Heart left ventricle (tissue), 16 donors: ENCODE results near the gene ERVW-1. TPM values are rescaled to one million over a fixed set of nuclear protein-coding genes. Genes with fewer than 3 reads are reported as not detected.

Experiments
- ATAC-seq, 4 donors: fragments of 200-7000 bp; cut with Tn5 transposase; one replicate each; pipeline ENCODE4 v1.9.1; 2020 to 2022; ENCODE audit warnings: moderate library complexity in 4 of 4, mild to moderate bottlenecking in 3 of 4, moderate number of reproducible peaks in 1 of 4
- DNase-seq, 5 donors: peaks; one replicate each; pipeline ENCODE4 v3.0.0-alpha.2; 2020
- H3K27ac ChIP-seq, 12 donors: fragments of 200-600 bp; sonication (generic) in 4 of 12; one replicate each; pipeline versions ENCODE4 v1.5.0 to v1.8.0; 2016 to 2022; ENCODE audit warnings: mild to moderate bottlenecking in 2 of 12
- H3K27me3 ChIP-seq, 9 donors: fragments of 200-600 bp; sonication (generic) in 2 of 9; one replicate each; pipeline versions ENCODE4 v1.5.1 to v1.8.0; 2016 to 2022; ENCODE audit warnings: mild to moderate bottlenecking in 3 of 9
- H3K36me3 ChIP-seq, 9 donors: fragments of 200-600 bp; sonication (generic) in 2 of 9; one replicate each; pipeline versions ENCODE4 v1.5.0 to v1.8.0; 2018 to 2022; ENCODE audit warnings: mild to moderate bottlenecking in 2 of 9
- H3K4me1 ChIP-seq, 12 donors: fragments of 200-600 bp; sonication (generic) in 4 of 12; one replicate each; pipeline versions ENCODE4 v1.5.0 to v1.8.0; 2016 to 2022; ENCODE audit warnings: mild to moderate bottlenecking in 3 of 12
- H3K4me3 ChIP-seq, 12 donors: fragments of 200-600 bp; sonication (generic) in 4 of 12; one replicate each; pipeline versions ENCODE4 v1.5.0 to v1.8.0; 2017 to 2022; ENCODE audit warnings: mild to moderate bottlenecking in 9 of 12, moderate library complexity in 4 of 12
- H3K9me3 ChIP-seq, 12 donors: fragments of 200-600 bp; sonication (generic) in 4 of 12; one replicate each; pipeline versions ENCODE4 v1.5.0 to v1.8.0; 2016 to 2022; ENCODE audit warnings: mild to moderate bottlenecking in 1 of 12
- CTCF ChIP-seq, 12 donors: fragments of 200-600 bp; sonication (generic) in 4 of 12; IDR thresholded peaks; one replicate each; pipeline versions ENCODE4 v1.5.0 to v1.8.0; 2018 to 2022; ENCODE audit warnings: antibody characterized with exemption in 12 of 12, mild to moderate bottlenecking in 5 of 12
- POLR2A ChIP-seq, 2 donors: fragments of 450-650 bp; IDR thresholded peaks; one replicate each; pipeline ENCODE4 v1.6.1; 2017; ENCODE audit warnings: antibody characterized with exemption in 2 of 2, mild to moderate bottlenecking in 2 of 2, moderate library complexity in 2 of 2
- WGBS, 4 donors: extraction: QIAGEN DNeasy Blood & Tissue Kit in 2 of 4; methylation state at CpG; one replicate each; pipeline versions ENCODE4 v1.1.5 to v1.1.7; 2013 to 2018; 5-methylcytosine and 5-hydroxymethylcytosine counted together
- intact Hi-C, 10 donors: fragments of 100-400 bp; cut with DNase I; formaldehyde crosslinking; loops; one replicate each; pipeline versions ENCODE4 v1.11.1 to v1.14.2; 2022
- polyA plus RNA-seq, 2 donors: library from polyadenylated mRNA; stranded (reverse); fragments of 200-250 nt; gene quantifications; one replicate each; pipeline ENCODE4 v1.2.3, GENCODE V29; 2013
- total RNA-seq, 9 donors: library from RNA; depleted of rRNA in 2 of 9; stranded (reverse); fragments of >200 nt in 2 of 9; fragmentation: NEBNext Ultra II Directional in 3 of 9; extraction: Animal tissue kit (Norgen Biotek cat#: 25700) in 3 of 9; gene quantifications; one replicate each; pipeline versions ENCODE4 v1.1.0 to v1.2.4, GENCODE V29; 2016 to 2023
- donor health status: ischemic (EF 13 %, LVEDD 7.1; RV severe dilation, severe dysfunction).
- donor health status: healthy with polysubstance abuse.
- donor health status: DM: no; HTN: yes; CAD: no.
- donor health status: DM: no; HTN: no; CAD: no.
- donor health status: ischemic (EF 25% LVEDD 6.9; RV normal size, moderate dysfunction).
- donor health status: ischemic (EF 25% LVEDD 5.7; RV mildly dilated, moderate dysfunction).
- donor health status: healthy.
- donor health status: DM: yes; HTN: yes; CAD: no.
- donor health status: ischemic (EF 35%, LVEDD 5.7; RV mildly dilated, moderate dysfunction).
- donor health status: nonischemic (EF 11% LVEDD 7.7; RV severe dilation, severe dysfunction).
- donor health status: DM: yes; HTN: yes; CAD: no.
- donor health status: PGD.
- donor health status: ischemic (EF 29% LVEDD 5.4; RV normal size, mild dysfunction).
- donor health status: nonischemic (EF 23%, LVEDD 6.1; RV moderate dilation, normal function).

Gene ERVW-1
- total and polyA plus RNA-seq, 11 donors: 0.15 to 0.27 TPM; not detected in 9

GRCh38 chr7:92422926-92423325 lies 54.8 kb downstream of the ERVW-1 start:
- TF ChIP-seq CTCF (IDR thresholded peaks at IDR 0.05): no peak
- TF ChIP-seq POLR2A (IDR thresholded peaks at IDR 0.05): no peak
- DNase-seq (no peak), ATAC-seq (no peak)
- no peaks in the 10 kb centered on the region for H3K36me3 ChIP-seq
- H3K4me3 ChIP-seq: no peak overlapping the region
- H3K27me3 ChIP-seq: peaks cover 0 to 13% (median 9%) of the 10 kb centered on the region in 9 donors
- intact Hi-C loops: loop anchor here in 2 of 10 donors (10.0 kb wide), 1 partner anchor 632 kb away; no protein-coding TSS in a partner anchor
- no peak overlapping the region for H3K27ac ChIP-seq
- 93 to 95% (median 95%) methylated on average over 5 to 6 of the region's 6 CpGs for WGBS, 4 donors
- H3K4me1 ChIP-seq: peaks cover 0 to 10% (median 0%) of the 10 kb centered on the region in 12 donors
- no peaks in the 10 kb centered on the region for H3K9me3 ChIP-seq

GRCh38 chr7:92421676-92422435 lies 55.9 kb downstream of the ERVW-1 start:
- 60 to 65% (median 62%) methylated on average over 5 of the region's 5 CpGs for WGBS, 4 donors
- DNase-seq: no peak
- TF ChIP-seq POLR2A (IDR thresholded peaks at IDR 0.05) (no peak), CTCF (IDR thresholded peaks at IDR 0.05) (no peak)

More at GRCh38 chr7:92421676-92422435, 55.9 kb downstream of the ERVW-1 start:
- Histone ChIP-seq H3K27ac (no peak overlapping the region), H3K36me3 (no peaks in the 10 kb centered on the region), H3K27me3 (peaks cover 0 to 13% (median 9%) of the 10 kb centered on the region in 9 donors), H3K9me3 (no peaks in the 10 kb centered on the region), H3K4me1 (peaks cover 0 to 10% (median 0%) of the 10 kb centered on the region in 12 donors), H3K4me3 (no peak overlapping the region)
- no peak for ATAC-seq
- intact Hi-C loops: loop anchor here in 2 of 10 donors (10.0 kb wide), 1 partner anchor 633 kb away; no protein-coding TSS in a partner anchor

Other genes with a start within 250 kb of the ERVW-1 start
- gene KRIT1, start 232.0 kb downstream of the ERVW-1 start, total RNA-seq: 10 to 100 TPM; 22.1 to 45.0 (median 31.0) TPM
- 10 to 100 TPM; 13.0 to 21.2 TPM for gene KRIT1, start 232.0 kb downstream of the ERVW-1 start, polyA plus RNA-seq
- 10 to 100 TPM; 21.2 to 67.9 (median 46.6) TPM for gene ANKIB1, start 232.0 kb downstream of the ERVW-1 start, total RNA-seq
- gene ANKIB1, start 232.0 kb downstream of the ERVW-1 start, polyA plus RNA-seq: 10 to 100 TPM in 1 of 2 donors, 1 to 10 TPM in 1; 9.0 to 10.9 TPM
- 10 to 100 TPM in 8 of 9 donors, 1 to 10 TPM in 1; 8.5 to 20.5 (median 11.8) TPM for gene GATAD1, start 30.5 kb downstream of the ERVW-1 start, total RNA-seq
- gene GATAD1, start 30.5 kb downstream of the ERVW-1 start, polyA plus RNA-seq: 10 to 100 TPM; 13.8 to 16.5 TPM
- gene PEX1, start 50.6 kb upstream of the ERVW-1 start, total RNA-seq: 10 to 100 TPM; 10.7 to 19.9 (median 15.4) TPM
- 1 to 10 TPM; 4.8 to 9.8 TPM for gene PEX1, start 50.6 kb upstream of the ERVW-1 start, polyA plus RNA-seq
- gene RBM48, start 50.8 kb upstream of the ERVW-1 start, total RNA-seq: 10 to 100 TPM in 7 of 9 donors, 1 to 10 TPM in 2; 6.5 to 13.7 (median 10.8) TPM
- 10 to 100 TPM in 1 of 2 donors, 1 to 10 TPM in 1; 6.7 to 10.4 TPM for gene RBM48, start 50.8 kb upstream of the ERVW-1 start, polyA plus RNA-seq
- 10 to 100 TPM in 6 of 9 donors, 1 to 10 TPM in 3; 7.9 to 14.1 (median 11.0) TPM for gene FAM133B, start 112.4 kb upstream of the ERVW-1 start, total RNA-seq
- gene FAM133B, start 112.4 kb upstream of the ERVW-1 start, polyA plus RNA-seq: 10 to 100 TPM; 11.0 to 17.4 TPM